Measurements from ENCODE around the gene DMXL1.
"Not testable (repeated sequence)": the region's sequence is repeated elsewhere in the genome, so short reads cannot be mapped to it uniquely, and the experiment has no call there.

Gene DMXL1

GRCh38 chr5:119120893-119121292 lies 50.0 kb downstream of the DMXL1 start:
- no peak for TF ChIP-seq CTCF (IDR thresholded peaks at IDR 0.05; ENCODE audit: control insufficient read depth, extremely low read depth, insufficient read depth)
- no peak overlapping the region for H3K4me3 ChIP-seq (ENCODE audit: low read depth, low read length)
- no peak for DNase-seq (ENCODE audit: low read depth)

DNA sequence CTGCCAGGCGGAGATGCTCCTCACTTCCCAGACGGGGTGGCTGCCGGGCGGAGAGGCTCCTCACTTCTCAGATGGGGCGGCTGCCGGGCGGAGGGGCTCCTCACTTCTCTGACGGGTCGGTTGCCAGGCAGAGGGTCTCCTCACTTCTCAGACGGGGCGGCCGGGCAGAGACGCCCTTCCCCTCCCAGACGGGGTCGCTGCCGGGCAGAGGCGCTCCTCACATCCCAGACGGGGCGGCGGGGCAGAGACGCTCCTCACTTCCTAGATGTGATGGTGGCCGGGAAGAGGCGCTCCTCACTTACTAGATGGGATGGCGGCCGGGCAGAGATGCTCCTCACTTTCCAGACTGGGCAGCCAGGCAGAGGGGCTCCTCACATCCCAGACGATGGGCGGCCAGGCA lies 51.6 kb downstream of the DMXL1 start:
- DNase-seq (ENCODE audit: low read depth) = not testable (repeated sequence)

DNA sequence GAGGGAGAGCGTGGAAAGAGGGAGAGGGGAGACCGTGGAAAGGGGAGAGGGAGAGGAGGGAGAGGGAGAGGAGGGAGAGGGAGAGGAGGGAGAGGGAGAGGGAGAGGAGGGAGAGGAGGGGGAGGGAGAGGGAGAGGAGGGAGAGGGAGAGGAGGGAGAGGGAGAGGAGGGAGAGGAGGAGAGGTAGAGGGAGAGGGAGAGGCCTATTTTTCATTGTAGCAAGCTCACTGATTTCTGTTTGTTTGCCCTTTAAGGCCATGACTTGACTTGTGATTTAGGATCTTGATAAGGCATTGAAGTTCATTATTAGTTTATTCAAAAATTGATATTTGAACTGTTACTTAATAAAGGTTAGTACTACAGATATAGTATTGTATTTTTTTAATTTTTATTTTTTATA lies 52.4 kb downstream of the DMXL1 start:
- no peak for DNase-seq (ENCODE audit: low read depth)
- no peak overlapping the region for H3K4me3 ChIP-seq (ENCODE audit: low read depth, low read length)
- no peak for TF ChIP-seq CTCF (IDR thresholded peaks at IDR 0.05; ENCODE audit: control insufficient read depth, extremely low read depth, insufficient read depth)

More for the DNA sequence above, 51.6 kb downstream of the DMXL1 start:
- H3K4me3 ChIP-seq (ENCODE audit: low read depth, low read length) = not testable (repeated sequence)

- TF ChIP-seq CTCF (IDR thresholded peaks at IDR 0.05; ENCODE audit: control insufficient read depth, extremely low read depth, insufficient read depth) = no peak
- no peak overlapping the region for H3K4me3 ChIP-seq (ENCODE audit: low read depth, low read length)
- no peak for DNase-seq (ENCODE audit: low read depth)
Observed at GRCh38 chr5:119129770-119130169, 58.9 kb downstream of the DMXL1 start.

- TF ChIP-seq CTCF (IDR thresholded peaks at IDR 0.05; ENCODE audit: control insufficient read depth, extremely low read depth, insufficient read depth) = no peak
- DNase-seq (ENCODE audit: low read depth) = no peak
- no peak overlapping the region for H3K4me3 ChIP-seq (ENCODE audit: low read depth, low read length)
Observed at GRCh38 chr5:119131530-119132304, 60.8 kb downstream of the DMXL1 start.

DNA sequence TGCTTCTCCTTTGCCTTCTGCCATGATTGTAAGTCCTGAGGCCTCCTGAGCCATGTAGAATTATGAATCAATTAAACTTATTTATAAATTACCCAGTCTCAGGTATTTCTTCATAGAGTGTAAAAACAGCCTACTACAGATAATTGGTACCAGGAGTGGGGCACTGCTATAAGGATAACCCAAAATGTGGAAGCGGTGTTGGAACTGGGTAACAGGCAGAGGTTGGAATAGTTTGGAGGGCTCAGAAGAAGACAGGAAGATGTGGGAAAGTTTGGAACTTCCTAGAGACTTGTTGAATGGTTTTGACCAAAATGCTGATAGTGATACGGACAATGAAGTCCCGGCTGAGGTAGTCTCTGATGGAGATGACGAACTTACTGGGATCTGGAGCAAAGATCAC lies 64.9 kb downstream of the DMXL1 start:
- H3K4me3 ChIP-seq (ENCODE audit: low read depth, low read length); DNase-seq (ENCODE audit: low read depth): not testable (repeated sequence)

DNA sequence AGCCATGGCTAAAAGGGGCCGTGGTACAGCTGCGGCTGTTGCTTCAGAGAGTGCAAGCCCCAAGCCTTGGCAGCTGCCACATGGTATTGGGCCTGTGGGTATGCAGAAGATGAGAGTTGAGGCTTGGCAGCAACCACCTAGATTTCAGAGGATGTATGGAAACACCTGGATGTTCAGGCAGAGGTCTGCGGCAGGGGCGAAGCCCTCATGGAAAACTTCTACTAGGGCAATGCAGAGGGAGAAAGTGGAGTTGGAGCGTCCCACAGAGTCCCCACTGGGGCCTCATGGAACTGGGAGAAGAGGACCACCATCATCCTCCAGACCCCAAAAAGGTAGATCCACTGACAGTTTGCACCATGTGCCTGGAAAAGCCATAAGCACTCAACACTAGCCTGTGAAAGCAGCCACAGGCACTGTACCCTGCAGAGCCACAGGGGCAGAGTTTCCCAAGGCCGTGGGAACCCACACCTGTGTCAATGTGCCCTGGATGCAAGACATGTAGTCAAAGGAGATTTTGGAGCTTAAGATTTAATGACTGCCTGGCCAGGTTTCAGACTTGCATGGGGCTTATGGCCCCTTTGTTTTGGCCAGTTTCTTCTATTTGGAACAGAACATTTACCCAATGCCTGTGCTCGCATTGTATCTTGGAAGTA lies 65.9 kb downstream of the DMXL1 start:
- DNase-seq (ENCODE audit: low read depth) = no peak
- no peak overlapping the region for H3K4me3 ChIP-seq (ENCODE audit: low read depth, low read length)
- no peak for TF ChIP-seq CTCF (IDR thresholded peaks at IDR 0.05; ENCODE audit: control insufficient read depth, extremely low read depth, insufficient read depth)

DNA sequence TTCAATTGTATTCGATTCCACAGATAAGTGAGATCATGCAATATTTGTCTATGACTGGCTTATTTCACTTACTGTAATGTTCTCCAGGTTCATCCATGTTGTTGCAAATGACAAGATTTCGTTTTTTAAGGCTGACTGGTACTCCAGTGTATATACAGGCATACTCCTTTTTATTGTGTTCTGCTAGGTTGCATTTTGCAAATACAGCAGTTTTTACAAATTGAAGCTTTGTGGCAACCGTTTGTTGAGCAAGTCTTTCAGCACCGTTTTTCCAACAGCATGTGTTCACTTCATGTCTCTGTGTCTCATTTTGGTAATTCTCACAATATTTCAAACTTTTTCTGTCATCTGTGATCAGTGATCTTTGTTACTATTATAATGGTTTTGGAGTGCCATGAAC lies 82.7 kb downstream of the DMXL1 start:
- no peak for TF ChIP-seq CTCF (IDR thresholded peaks at IDR 0.05; ENCODE audit: control insufficient read depth, extremely low read depth, insufficient read depth)
- no peak for DNase-seq (ENCODE audit: low read depth)
- no peak overlapping the region for H3K4me3 ChIP-seq (ENCODE audit: low read depth, low read length)
